Measurements from ENCODE around the gene FOXD4L6. TPM values are rescaled to one million over a fixed set of nuclear protein-coding genes. Genes with fewer than 3 reads are reported as not detected.
"Not testable (repeated sequence)": the region's sequence is repeated elsewhere in the genome, so short reads cannot be mapped to it uniquely, and the experiment has no call there.

FOXD4L6 gene
- total and polyA plus RNA-seq, 2 donors (not counting 1 experiment from before 2014, with no cell fraction given) = not detected

DNA sequence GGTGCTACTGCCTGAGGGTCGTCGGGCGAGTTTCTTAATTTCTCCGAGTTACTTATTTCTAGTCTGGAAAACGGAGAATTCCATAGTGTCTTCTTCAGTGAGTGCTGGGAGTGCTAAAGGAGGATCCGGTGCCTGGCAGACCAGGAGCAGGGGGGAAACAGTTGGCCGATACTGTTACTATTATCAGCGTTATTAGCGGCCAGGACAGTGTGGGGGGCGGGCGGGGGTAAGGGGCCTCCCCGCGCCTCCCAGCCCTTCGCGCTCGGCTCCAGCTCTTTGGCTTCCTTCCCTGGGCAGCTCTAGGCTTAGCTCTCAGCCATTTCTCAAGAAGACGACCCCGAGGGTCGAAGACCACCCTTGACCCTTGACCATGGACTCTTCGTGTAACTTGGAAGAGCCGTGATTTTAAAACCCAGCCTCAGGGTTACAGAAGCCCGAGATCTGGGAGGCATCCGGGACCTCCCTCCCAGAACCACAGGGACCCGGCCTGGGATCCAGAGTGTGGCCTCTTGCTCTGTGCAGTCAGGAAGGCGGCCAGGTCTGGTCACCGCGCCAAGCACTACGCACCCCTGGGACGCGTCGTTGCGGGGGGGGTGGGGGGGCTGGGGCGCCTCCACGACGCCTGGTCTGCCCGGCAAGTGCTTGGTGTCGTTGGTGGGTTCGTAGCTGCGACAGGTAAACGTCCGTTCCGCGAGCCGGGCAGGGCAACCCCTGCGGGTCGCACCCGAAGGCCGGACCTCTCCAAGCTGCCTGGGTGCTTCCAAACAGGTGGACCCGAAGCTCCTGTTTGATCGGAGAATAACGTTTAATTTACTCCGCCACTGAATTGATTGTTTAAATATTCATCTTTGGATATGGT is 4.0 kb downstream of the FOXD4L6 start:
- H3K9ac ChIP-seq (ENCODE audit: low read length); H3K4me3 ChIP-seq (ENCODE audit: control extremely low read depth in 1 of 5, extremely low read depth in 1 of 5, insufficient read depth in 1 of 5, low read depth in 2 of 5, low read length in 4 of 5); POLR2A ChIA-PET; H3K4me2 ChIP-seq (replicated peaks; ENCODE audit: low read depth, low read length, poor library complexity, severe bottlenecking); CTCF ChIA-PET; intact Hi-C loops (cut with micrococcal nuclease); H3K9me3 ChIP-seq (ENCODE audit: control extremely low read depth in 1 of 3, control insufficient read depth in 2 of 3, insufficient read depth in 1 of 3, low read length in 2 of 3); H2AFZ ChIP-seq (ENCODE audit: insufficient read depth, low read depth, low read length, poor library complexity, severe bottlenecking); H4K20me1 ChIP-seq (ENCODE audit: control insufficient read depth, insufficient read depth, low read length, poor library complexity, severe bottlenecking); H3K79me2 ChIP-seq (ENCODE audit: control insufficient read depth, insufficient read depth, low read length); H3K27me3 Mint-ChIP-seq; H3K27ac ChIP-seq (ENCODE audit: low read length in 2 of 2); H3K27me3 ChIP-seq (replicated peaks in 1 of 4; ENCODE audit: control extremely low read depth in 1 of 4, control insufficient read depth in 3 of 4, insufficient read depth in 4 of 4, low read length in 3 of 4); H3K36me3 ChIP-seq (replicated peaks in 1 of 2; ENCODE audit: control extremely low read depth in 1 of 2, control insufficient read depth in 1 of 2, extremely low read depth in 1 of 2, insufficient read depth in 2 of 2, low read length in 1 of 2); H3K9me3 Mint-ChIP-seq (ENCODE audit: insufficient read depth); H3K27ac Mint-ChIP-seq; ATAC-seq (ENCODE audit: low read depth); H3K4me3 Mint-ChIP-seq; H3K4me1 ChIP-seq (ENCODE audit: control insufficient read depth in 2 of 2, insufficient read depth in 2 of 2, low read length in 2 of 2); H3K4me1 Mint-ChIP-seq: not testable (repeated sequence)
- DNase-seq = peak; percentile 7
- whole genome bisulfite sequencing (ENCODE audit: insufficient coverage) = 18% methylated on average over 19 of the region's 52 CpGs

DNA sequence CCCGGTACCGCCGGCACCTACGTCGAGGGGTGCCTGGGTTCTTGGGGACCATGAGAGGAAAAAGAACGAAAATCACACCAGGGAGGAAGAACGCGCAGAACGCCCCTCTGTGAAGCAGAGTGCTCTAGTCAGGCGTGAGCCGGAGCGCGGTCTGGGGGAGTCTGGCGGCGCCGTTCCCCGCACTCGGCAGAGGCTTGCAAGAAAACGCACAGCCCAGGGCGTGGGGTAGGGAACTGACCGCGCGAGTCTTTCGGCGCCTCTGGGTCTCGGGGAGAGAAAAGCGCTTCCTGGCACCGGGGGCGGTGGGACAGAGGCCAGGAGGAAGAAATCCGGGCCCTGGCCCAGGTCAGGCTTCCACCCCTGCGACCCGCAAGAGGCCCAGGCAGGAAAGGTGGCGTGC is 4.7 kb downstream of the FOXD4L6 start:
- H3K4me1 Mint-ChIP-seq; H3K9me3 Mint-ChIP-seq (ENCODE audit: insufficient read depth); DNase-seq; H3K4me3 ChIP-seq (ENCODE audit: control extremely low read depth in 1 of 5, extremely low read depth in 1 of 5, insufficient read depth in 1 of 5, low read depth in 2 of 5, low read length in 4 of 5); ATAC-seq (ENCODE audit: low read depth); POLR2A ChIA-PET; H3K27ac Mint-ChIP-seq; H3K36me3 ChIP-seq (replicated peaks in 1 of 2; ENCODE audit: control extremely low read depth in 1 of 2, control insufficient read depth in 1 of 2, extremely low read depth in 1 of 2, insufficient read depth in 2 of 2, low read length in 1 of 2); H3K27me3 ChIP-seq (replicated peaks in 1 of 4; ENCODE audit: control extremely low read depth in 1 of 4, control insufficient read depth in 3 of 4, insufficient read depth in 4 of 4, low read length in 3 of 4); H3K9ac ChIP-seq (ENCODE audit: low read length); H3K27me3 Mint-ChIP-seq; H3K79me2 ChIP-seq (ENCODE audit: control insufficient read depth, insufficient read depth, low read length); H3K9me3 ChIP-seq (ENCODE audit: control extremely low read depth in 1 of 3, control insufficient read depth in 2 of 3, insufficient read depth in 1 of 3, low read length in 2 of 3); H3K4me2 ChIP-seq (replicated peaks; ENCODE audit: low read depth, low read length, poor library complexity, severe bottlenecking); H2AFZ ChIP-seq (ENCODE audit: insufficient read depth, low read depth, low read length, poor library complexity, severe bottlenecking); H3K4me1 ChIP-seq (ENCODE audit: control insufficient read depth in 2 of 2, insufficient read depth in 2 of 2, low read length in 2 of 2); intact Hi-C loops (cut with micrococcal nuclease); H4K20me1 ChIP-seq (ENCODE audit: control insufficient read depth, insufficient read depth, low read length, poor library complexity, severe bottlenecking); CTCF ChIA-PET; H3K4me3 Mint-ChIP-seq; H3K27ac ChIP-seq (ENCODE audit: low read length in 2 of 2): not testable (repeated sequence)
- no CpG with 5 or more reads among the region's 33 CpGs for WGBS (ENCODE audit: insufficient coverage)

DNA sequence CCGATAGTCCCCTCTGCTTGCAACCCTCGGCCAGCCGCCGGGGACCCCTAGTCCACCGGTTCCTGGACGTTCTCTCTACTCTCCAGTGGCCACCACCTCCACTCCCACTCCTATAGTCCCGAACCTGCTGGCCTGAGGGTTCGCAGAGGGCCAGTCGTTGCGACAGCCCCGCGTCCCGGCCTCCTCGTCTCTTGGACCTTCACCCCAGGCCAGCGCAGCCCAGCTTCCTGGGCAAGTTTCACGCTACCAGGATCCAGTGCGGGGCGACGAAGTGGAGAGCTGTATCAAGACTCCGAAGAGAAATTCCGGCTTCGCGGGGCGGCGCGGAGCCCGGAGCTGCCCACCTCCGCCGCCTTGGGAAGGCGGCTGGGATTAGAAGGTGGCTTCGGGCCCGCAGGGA is 5.1 kb downstream of the FOXD4L6 start:
- POLR2A ChIA-PET; H3K9ac ChIP-seq (ENCODE audit: low read length); H3K36me3 ChIP-seq (replicated peaks in 1 of 2; ENCODE audit: control extremely low read depth in 1 of 2, control insufficient read depth in 1 of 2, extremely low read depth in 1 of 2, insufficient read depth in 2 of 2, low read length in 1 of 2); H3K79me2 ChIP-seq (ENCODE audit: control insufficient read depth, insufficient read depth, low read length); ATAC-seq (ENCODE audit: low read depth); H3K27ac Mint-ChIP-seq; H3K4me3 Mint-ChIP-seq; H3K27ac ChIP-seq (ENCODE audit: low read length in 2 of 2); CTCF ChIA-PET; H2AFZ ChIP-seq (ENCODE audit: insufficient read depth, low read depth, low read length, poor library complexity, severe bottlenecking); H3K4me1 Mint-ChIP-seq; H3K4me3 ChIP-seq (ENCODE audit: control extremely low read depth in 1 of 5, extremely low read depth in 1 of 5, insufficient read depth in 1 of 5, low read depth in 2 of 5, low read length in 4 of 5); H3K9me3 Mint-ChIP-seq (ENCODE audit: insufficient read depth); H3K27me3 Mint-ChIP-seq; H4K20me1 ChIP-seq (ENCODE audit: control insufficient read depth, insufficient read depth, low read length, poor library complexity, severe bottlenecking); H3K4me1 ChIP-seq (ENCODE audit: control insufficient read depth in 2 of 2, insufficient read depth in 2 of 2, low read length in 2 of 2); H3K4me2 ChIP-seq (replicated peaks; ENCODE audit: low read depth, low read length, poor library complexity, severe bottlenecking); H3K27me3 ChIP-seq (replicated peaks in 1 of 4; ENCODE audit: control extremely low read depth in 1 of 4, control insufficient read depth in 3 of 4, insufficient read depth in 4 of 4, low read length in 3 of 4); DNase-seq; intact Hi-C loops (cut with micrococcal nuclease); H3K9me3 ChIP-seq (ENCODE audit: control extremely low read depth in 1 of 3, control insufficient read depth in 2 of 3, insufficient read depth in 1 of 3, low read length in 2 of 3): not testable (repeated sequence)
- WGBS (ENCODE audit: insufficient coverage) = no CpG with 5 or more reads among the region's 32 CpGs

DNA sequence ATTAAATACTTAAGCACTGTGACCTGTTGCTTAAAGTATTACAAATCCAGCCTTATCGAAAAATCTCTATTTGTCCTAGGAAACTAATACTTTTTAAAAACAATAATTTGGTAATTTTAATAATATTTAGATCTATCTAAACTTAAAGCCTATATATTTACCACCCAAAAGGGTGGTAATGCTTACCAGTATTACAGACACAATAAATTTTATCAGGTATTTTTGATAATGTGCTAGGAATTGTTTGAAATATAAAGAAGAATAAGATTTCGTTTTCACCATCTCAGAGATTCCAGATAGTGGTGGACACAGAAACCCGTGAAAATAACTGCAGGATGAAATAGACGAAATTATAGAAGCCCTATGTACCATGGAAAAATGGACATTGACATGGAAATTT is 7.8 kb downstream of the FOXD4L6 start:
- H3K4me1 Mint-ChIP-seq; H3K27me3 Mint-ChIP-seq; intact Hi-C loops (cut with micrococcal nuclease); H3K36me3 ChIP-seq (replicated peaks in 1 of 2; ENCODE audit: control extremely low read depth in 1 of 2, control insufficient read depth in 1 of 2, extremely low read depth in 1 of 2, insufficient read depth in 2 of 2, low read length in 1 of 2); H2AFZ ChIP-seq (ENCODE audit: insufficient read depth, low read depth, low read length, poor library complexity, severe bottlenecking); H3K27ac ChIP-seq (ENCODE audit: low read length in 2 of 2); CTCF ChIA-PET; ATAC-seq (ENCODE audit: low read depth); H3K27me3 ChIP-seq (replicated peaks in 1 of 4; ENCODE audit: control extremely low read depth in 1 of 4, control insufficient read depth in 3 of 4, insufficient read depth in 4 of 4, low read length in 3 of 4); H4K20me1 ChIP-seq (ENCODE audit: control insufficient read depth, insufficient read depth, low read length, poor library complexity, severe bottlenecking); H3K4me1 ChIP-seq (ENCODE audit: control insufficient read depth in 2 of 2, insufficient read depth in 2 of 2, low read length in 2 of 2); H3K9ac ChIP-seq (ENCODE audit: low read length); H3K9me3 Mint-ChIP-seq (ENCODE audit: insufficient read depth); DNase-seq; H3K4me3 ChIP-seq (ENCODE audit: control extremely low read depth in 1 of 5, extremely low read depth in 1 of 5, insufficient read depth in 1 of 5, low read depth in 2 of 5, low read length in 4 of 5); POLR2A ChIA-PET; H3K27ac Mint-ChIP-seq; H3K9me3 ChIP-seq (ENCODE audit: control extremely low read depth in 1 of 3, control insufficient read depth in 2 of 3, insufficient read depth in 1 of 3, low read length in 2 of 3); H3K79me2 ChIP-seq (ENCODE audit: control insufficient read depth, insufficient read depth, low read length); H3K4me2 ChIP-seq (replicated peaks; ENCODE audit: low read depth, low read length, poor library complexity, severe bottlenecking); H3K4me3 Mint-ChIP-seq: not testable (repeated sequence)
- WGBS (ENCODE audit: insufficient coverage) = no CpG with 5 or more reads among the region's 4 CpGs

Data from B cell (primary cell).